Measurements from ENCODE around the gene SUSD3. TPM values are rescaled to one million over a fixed set of nuclear protein-coding genes. Genes with fewer than 3 reads are reported as not detected.
A peak's percentile ranks its signal among the peaks of the same experiment; 100 is the strongest.

The SUSD3 gene
- total and polyA plus RNA-seq, 10 of the 15 experiments (the other 5 are each of a cell fraction or from before 2014, with no cell fraction given), result 2.5 to 92.0 (median 31.1) TPM

DNA sequence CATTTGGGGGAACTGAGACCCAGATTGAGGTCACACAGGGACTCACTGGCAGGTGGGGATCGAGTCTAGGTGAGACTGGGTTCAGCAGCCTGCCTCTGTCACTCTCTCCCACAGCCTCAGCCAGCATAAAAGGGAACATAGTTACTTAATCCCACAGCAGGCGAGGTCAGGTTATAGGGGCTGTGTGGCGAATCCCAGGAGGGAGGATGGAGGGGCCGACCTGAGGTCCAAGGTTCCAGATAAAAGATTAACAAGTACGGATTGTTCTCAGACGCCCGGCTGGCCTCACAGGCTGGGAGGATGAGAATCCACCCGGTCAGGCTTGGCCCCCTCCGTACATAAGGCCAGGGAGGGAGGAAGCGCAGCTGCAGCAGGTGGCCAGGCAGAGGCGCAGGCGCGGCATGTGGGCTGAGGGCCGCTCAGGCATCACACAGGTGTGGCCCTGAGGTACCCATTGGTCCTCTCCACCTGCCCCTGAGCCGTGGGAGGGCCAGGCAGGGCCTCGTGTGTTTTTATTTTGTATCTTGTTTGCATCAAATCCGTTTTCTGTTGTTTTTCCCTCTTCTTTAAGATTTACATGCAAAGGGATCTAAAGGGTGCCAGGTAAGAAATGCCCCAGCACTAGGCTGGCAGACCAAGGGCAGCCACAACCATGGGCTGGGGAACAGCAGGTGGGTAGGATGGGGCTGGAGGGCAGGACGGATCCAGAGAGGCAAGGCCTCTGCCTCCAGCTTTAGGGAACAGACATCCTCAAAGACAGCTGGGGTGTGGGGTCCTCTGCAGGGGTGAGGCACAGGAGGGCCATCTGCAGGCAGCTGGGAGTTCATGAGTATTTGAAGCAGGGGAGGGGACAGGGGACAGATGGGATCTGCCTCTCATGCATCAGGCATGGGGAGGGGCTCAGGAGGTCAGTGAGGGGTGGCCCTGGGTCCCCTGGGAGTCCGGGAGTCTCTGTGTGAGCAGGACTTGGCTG is 3.6 kb downstream of the SUSD3 start (continued):
- TF ChIP-seq POLR2AphosphoS2 (IDR thresholded peaks at IDR 0.05; ENCODE audit: low read depth, low read length) (0 out of 2 replicates have a peak, but pooled peaks have one; percentile 27), TCF3 (IDR thresholded peaks at IDR 0.05; ENCODE audit: borderline replicate concordance, insufficient read depth, low read depth, low read length) (peak; percentile 99), HSF1 (IDR thresholded peaks at IDR 0.05; ENCODE audit: low read depth, low read length) (no peak), NR2C2 (IDR thresholded peaks at IDR 0.05; ENCODE audit: borderline replicate concordance, control insufficient read depth, insufficient read length, low read depth) (no peak), SMAD1 (IDR thresholded peaks at IDR 0.05; ENCODE audit: low read depth, partially characterized antibody) (no peak), RAD21 (IDR thresholded peaks at IDR 0.05; ENCODE audit: insufficient read depth, low read depth, low read length) (peak; percentile 25; the same call in 1 of the 2 replicates), SUPT20H (IDR thresholded peaks at IDR 0.05; ENCODE audit: borderline replicate concordance, control insufficient read depth, low read depth, low read length) (no peak), MEF2B (IDR thresholded peaks at IDR 0.05; ENCODE audit: partially characterized antibody, poor library complexity, severe bottlenecking) (peak; percentile 44), CHD4 (IDR thresholded peaks at IDR 0.05) (no peak), ZNF687 (IDR thresholded peaks at IDR 0.05) (peak; percentile 76)
- TF ChIP-seq, protein P1, sequence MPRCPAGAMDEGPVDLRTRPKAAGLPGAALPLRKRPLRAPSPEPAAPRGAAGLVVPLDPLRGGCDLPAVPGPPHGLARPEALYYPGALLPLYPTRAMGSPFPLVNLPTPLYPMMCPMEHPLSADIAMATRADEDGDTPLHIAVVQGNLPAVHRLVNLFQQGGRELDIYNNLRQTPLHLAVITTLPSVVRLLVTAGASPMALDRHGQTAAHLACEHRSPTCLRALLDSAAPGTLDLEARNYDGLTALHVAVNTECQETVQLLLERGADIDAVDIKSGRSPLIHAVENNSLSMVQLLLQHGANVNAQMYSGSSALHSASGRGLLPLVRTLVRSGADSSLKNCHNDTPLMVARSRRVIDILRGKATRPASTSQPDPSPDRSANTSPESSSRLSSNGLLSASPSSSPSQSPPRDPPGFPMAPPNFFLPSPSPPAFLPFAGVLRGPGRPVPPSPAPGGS (IDR thresholded peaks at IDR 0.05; ENCODE audit: borderline replicate concordance, insufficient read depth, low read depth, low read length, poor library complexity, severe bottlenecking), result no peak
